ENCODE measurements around the gene PAFAH1B1. TPM values are rescaled to one million over a fixed set of nuclear protein-coding genes. Genes with fewer than 3 reads are reported as not detected.

Gene PAFAH1B1
- polyA plus RNA-seq, 4 donors: 40.2 to 85.0 (median 50.3) TPM

- FAIRE-seq (no peak), DNase-seq (no peak)
- Histone ChIP-seq H3K4me1 (ENCODE audit: control insufficient read depth in 3 of 3, insufficient read depth in 2 of 3, low read depth in 1 of 3, low read length in 2 of 3) (peaks cover 0 to 36% (median 19%) of the 10 kb centered on the region in 3 donors), H3K9me3 (ENCODE audit: control insufficient read depth in 2 of 2, insufficient read depth in 1 of 2, low read depth in 1 of 2, low read length in 1 of 2) (no peaks in the 10 kb centered on the region), H3K4me3 (ENCODE audit: low read depth in 1 of 3, low read length in 3 of 3) (peak overlapping the region in 2 of 3 donors; percentile 63 to 78), H3K27ac (ENCODE audit: low read depth in 1 of 3, low read length in 2 of 3) (peak overlapping the region; percentile 51 to 66 (median 60)), H3K27me3 (ENCODE audit: control insufficient read depth in 3 of 3, insufficient read depth in 3 of 3, low read length in 3 of 3) (no peaks in the 10 kb centered on the region), H3K36me3 (ENCODE audit: control insufficient read depth in 3 of 3, insufficient read depth in 2 of 3, low read depth in 1 of 3, low read length in 3 of 3) (peaks cover 0 to 27% (median 0%) of the 10 kb centered on the region in 3 donors)
- 62 to 66% (median 62%) methylated on average over 36 of the region's 36 CpGs for WGBS, 3 donors
Measured at GRCh38 chr17:2712300-2713043, 119.0 kb downstream of the PAFAH1B1 start.

DNA sequence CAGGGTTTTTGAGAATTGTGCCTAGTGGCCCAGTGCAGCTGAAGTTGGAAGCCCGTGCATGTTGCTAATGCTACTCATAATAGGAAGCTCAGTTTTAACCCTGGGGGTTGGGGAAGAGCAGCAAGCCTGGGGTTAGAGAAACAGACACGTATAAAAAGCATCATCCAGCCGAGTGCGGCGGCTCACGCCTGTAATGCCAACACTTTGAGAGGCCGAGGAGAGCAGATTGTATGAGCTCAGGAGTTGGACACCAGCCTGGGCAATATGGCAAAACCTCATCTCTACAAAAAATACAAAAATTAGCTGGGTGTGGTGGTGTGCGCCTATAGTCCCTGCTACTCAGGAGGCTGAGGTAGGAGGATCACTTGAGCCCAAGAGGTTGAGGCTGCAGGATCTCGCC lies 120.4 kb downstream of the PAFAH1B1 start:
- no peaks in the 10 kb centered on the region for H3K27me3 ChIP-seq (ENCODE audit: control insufficient read depth in 3 of 3, insufficient read depth in 3 of 3, low read length in 3 of 3)
- H3K4me1 ChIP-seq (ENCODE audit: control insufficient read depth in 3 of 3, insufficient read depth in 2 of 3, low read depth in 1 of 3, low read length in 2 of 3): peaks cover 0 to 22% (median 13%) of the 10 kb centered on the region in 3 donors
- H3K27ac ChIP-seq (ENCODE audit: low read depth in 1 of 3, low read length in 2 of 3): no peak overlapping the region
- no peak overlapping the region for H3K4me3 ChIP-seq (ENCODE audit: low read depth in 1 of 3, low read length in 3 of 3)
- 93 to 94% (median 94%) methylated on average over 9 of the region's 9 CpGs for WGBS, 3 donors
- peaks cover 0 to 17% (median 0%) of the 10 kb centered on the region in 3 donors for H3K36me3 ChIP-seq (ENCODE audit: control insufficient read depth in 3 of 3, insufficient read depth in 2 of 3, low read depth in 1 of 3, low read length in 3 of 3)
- FAIRE-seq (no peak), DNase-seq (no peak)
- H3K9me3 ChIP-seq (ENCODE audit: control insufficient read depth in 2 of 2, insufficient read depth in 1 of 2, low read depth in 1 of 2, low read length in 1 of 2): no peaks in the 10 kb centered on the region

DNA sequence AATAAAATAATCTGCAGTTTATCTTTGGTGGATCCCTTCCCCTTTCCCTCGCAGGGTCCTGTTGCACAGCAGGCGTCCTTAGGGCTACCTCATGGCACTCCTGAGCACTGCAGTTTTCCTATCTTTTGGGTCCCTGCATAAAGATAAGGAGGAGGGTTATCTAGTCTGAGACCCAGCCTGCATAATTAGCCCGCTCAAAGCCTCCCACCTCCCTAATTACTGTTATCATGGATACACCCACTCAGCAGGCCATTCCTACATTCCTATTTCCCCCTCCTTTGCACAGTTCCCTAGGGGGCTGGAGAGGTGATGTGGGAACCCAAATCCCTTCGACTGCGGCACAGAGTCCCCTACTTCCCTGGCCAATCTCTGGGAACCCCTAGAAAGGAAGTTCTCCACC lies 123.2 kb downstream of the PAFAH1B1 start:
- no peak for DNase-seq
- no peak overlapping the region for H3K4me3 ChIP-seq (ENCODE audit: low read depth in 1 of 3, low read length in 3 of 3)
- no peaks in the 10 kb centered on the region for H3K27me3 ChIP-seq (ENCODE audit: control insufficient read depth in 3 of 3, insufficient read depth in 3 of 3, low read length in 3 of 3)
- no peak overlapping the region for H3K27ac ChIP-seq (ENCODE audit: low read depth in 1 of 3, low read length in 2 of 3)
- 78 to 84% (median 78%) methylated on average over 5 of the region's 5 CpGs for WGBS, 3 donors
- no peak for FAIRE-seq
- no peaks in the 10 kb centered on the region for H3K9me3 ChIP-seq (ENCODE audit: control insufficient read depth in 2 of 2, insufficient read depth in 1 of 2, low read depth in 1 of 2, low read length in 1 of 2)
- H3K36me3 ChIP-seq (ENCODE audit: control insufficient read depth in 3 of 3, insufficient read depth in 2 of 3, low read depth in 1 of 3, low read length in 3 of 3): peaks cover 0 to 5% (median 0%) of the 10 kb centered on the region in 3 donors
- peaks cover 0 to 10% (median 4%) of the 10 kb centered on the region in 3 donors for H3K4me1 ChIP-seq (ENCODE audit: control insufficient read depth in 3 of 3, insufficient read depth in 2 of 3, low read depth in 1 of 3, low read length in 2 of 3)

DNA sequence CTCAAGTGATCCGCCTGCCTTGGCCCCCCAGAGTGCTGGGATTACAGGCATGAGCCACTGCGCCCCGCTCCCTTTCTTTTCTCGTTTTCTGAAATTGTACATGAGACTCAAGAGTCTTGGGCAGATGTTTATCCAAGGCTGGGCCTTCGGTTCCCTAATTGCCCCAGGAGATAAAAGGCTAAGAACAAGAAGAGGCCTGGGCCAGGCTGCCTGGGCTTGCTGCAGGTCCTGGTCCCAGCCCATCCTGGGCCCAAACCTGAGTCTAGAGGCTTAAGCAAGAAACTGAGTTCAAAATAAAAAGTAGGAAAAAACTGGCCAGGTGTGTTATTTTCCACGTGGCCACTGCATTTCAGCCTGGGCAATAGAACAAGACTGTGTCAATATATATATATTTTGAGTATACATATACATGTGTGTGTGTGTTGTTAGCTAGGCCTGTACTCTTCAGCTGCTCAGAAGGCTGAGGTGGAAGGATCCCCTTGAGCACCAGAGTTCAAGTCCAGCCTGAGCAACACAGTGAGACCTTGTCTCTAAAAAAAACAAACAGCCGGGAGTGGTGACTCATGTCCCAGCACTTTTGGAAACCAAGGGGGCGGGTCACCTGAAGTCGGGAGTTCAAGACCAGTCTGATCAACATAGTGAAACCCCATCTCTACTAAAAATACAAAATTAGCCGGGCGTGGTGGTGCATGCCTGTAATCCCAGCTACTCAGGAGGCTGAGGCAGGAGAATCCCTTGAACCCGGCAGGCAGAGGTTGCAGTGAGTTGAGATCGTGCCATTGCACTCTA lies 124.9 kb downstream of the PAFAH1B1 start:
- FAIRE-seq: no peak
- H3K27ac ChIP-seq (ENCODE audit: low read depth in 1 of 3, low read length in 2 of 3): no peak overlapping the region

GRCh38 chr17:2719861-2720260 lies 126.4 kb downstream of the PAFAH1B1 start:
- peaks cover 0 to 5% (median 2%) of the 10 kb centered on the region in 3 donors for H3K27me3 ChIP-seq (ENCODE audit: control insufficient read depth in 3 of 3, insufficient read depth in 3 of 3, low read length in 3 of 3)
- FAIRE-seq (no peak), DNase-seq (no peak)
- H3K36me3 ChIP-seq (ENCODE audit: control insufficient read depth in 3 of 3, insufficient read depth in 2 of 3, low read depth in 1 of 3, low read length in 3 of 3): no peaks in the 10 kb centered on the region
- H3K9me3 ChIP-seq (ENCODE audit: control insufficient read depth in 2 of 2, insufficient read depth in 1 of 2, low read depth in 1 of 2, low read length in 1 of 2): no peaks in the 10 kb centered on the region
- 69 to 84% (median 71%) methylated on average over 4 of the region's 4 CpGs for WGBS, 3 donors
- peaks cover 0 to 15% (median 2%) of the 10 kb centered on the region in 3 donors for H3K4me1 ChIP-seq (ENCODE audit: control insufficient read depth in 3 of 3, insufficient read depth in 2 of 3, low read depth in 1 of 3, low read length in 2 of 3)
- H3K27ac ChIP-seq (ENCODE audit: low read depth in 1 of 3, low read length in 2 of 3): no peak overlapping the region
- no peak overlapping the region for H3K4me3 ChIP-seq (ENCODE audit: low read depth in 1 of 3, low read length in 3 of 3)

More for the DNA sequence above, 124.9 kb downstream of the PAFAH1B1 start:
- no peaks in the 10 kb centered on the region for H3K9me3 ChIP-seq (ENCODE audit: control insufficient read depth in 2 of 2, insufficient read depth in 1 of 2, low read depth in 1 of 2, low read length in 1 of 2)
- H3K4me3 ChIP-seq (ENCODE audit: low read depth in 1 of 3, low read length in 3 of 3): no peak overlapping the region
- peaks cover 0 to 12% (median 0%) of the 10 kb centered on the region in 3 donors for H3K4me1 ChIP-seq (ENCODE audit: control insufficient read depth in 3 of 3, insufficient read depth in 2 of 3, low read depth in 1 of 3, low read length in 2 of 3)
- H3K27me3 ChIP-seq (ENCODE audit: control insufficient read depth in 3 of 3, insufficient read depth in 3 of 3, low read length in 3 of 3): peaks cover 0 to 5% (median 2%) of the 10 kb centered on the region in 3 donors
- 61 to 75% (median 64%) methylated on average over 13 of the region's 13 CpGs for WGBS, 3 donors
- no peaks in the 10 kb centered on the region for H3K36me3 ChIP-seq (ENCODE audit: control insufficient read depth in 3 of 3, insufficient read depth in 2 of 3, low read depth in 1 of 3, low read length in 3 of 3)
- no peak for DNase-seq

GRCh38 chr17:2721603-2722002 lies 128.1 kb downstream of the PAFAH1B1 start:
- Histone ChIP-seq H3K4me1 (ENCODE audit: control insufficient read depth in 3 of 3, insufficient read depth in 2 of 3, low read depth in 1 of 3, low read length in 2 of 3) (peaks cover 0 to 15% (median 3%) of the 10 kb centered on the region in 3 donors), H3K27me3 (ENCODE audit: control insufficient read depth in 3 of 3, insufficient read depth in 3 of 3, low read length in 3 of 3) (peaks cover 0 to 5% (median 2%) of the 10 kb centered on the region in 3 donors), H3K36me3 (ENCODE audit: control insufficient read depth in 3 of 3, insufficient read depth in 2 of 3, low read depth in 1 of 3, low read length in 3 of 3) (no peaks in the 10 kb centered on the region), H3K27ac (ENCODE audit: low read depth in 1 of 3, low read length in 2 of 3) (no peak overlapping the region), H3K9me3 (ENCODE audit: control insufficient read depth in 2 of 2, insufficient read depth in 1 of 2, low read depth in 1 of 2, low read length in 1 of 2) (no peaks in the 10 kb centered on the region), H3K4me3 (ENCODE audit: low read depth in 1 of 3, low read length in 3 of 3) (no peak overlapping the region)
- FAIRE-seq (no peak), DNase-seq (no peak)
- 46 to 65% (median 49%) methylated on average over 4 of the region's 4 CpGs for whole genome bisulfite sequencing, 3 donors

GRCh38 chr17:2722611-2723010 lies 129.2 kb downstream of the PAFAH1B1 start:
- Histone ChIP-seq H3K9me3 (ENCODE audit: control insufficient read depth in 2 of 2, insufficient read depth in 1 of 2, low read depth in 1 of 2, low read length in 1 of 2) (no peaks in the 10 kb centered on the region), H3K4me3 (ENCODE audit: low read depth in 1 of 3, low read length in 3 of 3) (no peak overlapping the region), H3K36me3 (ENCODE audit: control insufficient read depth in 3 of 3, insufficient read depth in 2 of 3, low read depth in 1 of 3, low read length in 3 of 3) (peaks cover 0 to 2% (median 0%) of the 10 kb centered on the region in 3 donors), H3K27me3 (ENCODE audit: control insufficient read depth in 3 of 3, insufficient read depth in 3 of 3, low read length in 3 of 3) (peaks cover 0 to 10% (median 2%) of the 10 kb centered on the region in 3 donors), H3K4me1 (ENCODE audit: control insufficient read depth in 3 of 3, insufficient read depth in 2 of 3, low read depth in 1 of 3, low read length in 2 of 3) (peaks cover 0 to 15% (median 3%) of the 10 kb centered on the region in 3 donors), H3K27ac (ENCODE audit: low read depth in 1 of 3, low read length in 2 of 3) (no peak overlapping the region)
- no peak for FAIRE-seq
- 69 to 76% (median 76%) methylated on average over 8 to 10 of the region's 10 CpGs for WGBS, 3 donors
- no peak for DNase-seq

GRCh38 chr17:2723505-2723996 lies 130.1 kb downstream of the PAFAH1B1 start:
- FAIRE-seq (no peak), DNase-seq (peak; percentile 49 to 63)
- Histone ChIP-seq H3K4me1 (ENCODE audit: control insufficient read depth in 3 of 3, insufficient read depth in 2 of 3, low read depth in 1 of 3, low read length in 2 of 3) (peaks cover 0 to 15% (median 3%) of the 10 kb centered on the region in 3 donors), H3K9me3 (ENCODE audit: control insufficient read depth in 2 of 2, insufficient read depth in 1 of 2, low read depth in 1 of 2, low read length in 1 of 2) (no peaks in the 10 kb centered on the region), H3K36me3 (ENCODE audit: control insufficient read depth in 3 of 3, insufficient read depth in 2 of 3, low read depth in 1 of 3, low read length in 3 of 3) (peaks cover 0 to 5% (median 0%) of the 10 kb centered on the region in 3 donors), H3K4me3 (ENCODE audit: low read depth in 1 of 3, low read length in 3 of 3) (peak overlapping the region in 2 of 3 donors; percentile 19 to 38), H3K27ac (ENCODE audit: low read depth in 1 of 3, low read length in 2 of 3) (peak overlapping the region in 2 of 3 donors; percentile 60 to 65), H3K27me3 (ENCODE audit: control insufficient read depth in 3 of 3, insufficient read depth in 3 of 3, low read length in 3 of 3) (peaks cover 0 to 10% (median 2%) of the 10 kb centered on the region in 3 donors)
- WGBS, 3 donors: 12 to 29% (median 24%) methylated on average over 11 to 17 of the region's 18 CpGs
